MM.1S (cell line): ENCODE results near the gene PLA2G4F.

ENCODE experiments used
- DNase-seq: peaks from one replicate; pipeline ENCODE4 v3.0.0-alpha.2; 2015
- H2AFZ ChIP-seq: fragments of 300-600 bp; sonication (generic); 2 replicates; pipeline ENCODE4 v1.6.0; 2016; ENCODE audit warnings: antibody characterized with exemption, low read length
- H3F3A ChIP-seq: fragments of 300-600 bp; sonication (generic); 2 replicates; pipeline ENCODE4 v1.6.1; 2016; ENCODE audit warnings: mild to moderate bottlenecking, antibody characterized with exemption, low read length, moderate library complexity, mixed read lengths; ENCODE audit not compliant: insufficient read depth
- H3K27ac ChIP-seq: fragments of 300-600 bp; sonication (generic); 2 replicates; pipeline ENCODE4 v1.5.1; 2016; ENCODE audit warnings: mild to moderate bottlenecking, low read length
- H3K27me3 ChIP-seq: fragments of 300-600 bp; sonication (generic); replicated peaks from 2 replicates; pipeline ENCODE4 v1.6.0; 2016; ENCODE audit warnings: low read length; ENCODE audit not compliant: insufficient read depth
- H3K36me3 ChIP-seq: fragments of 300-600 bp; sonication (generic); replicated peaks from 2 replicates; pipeline ENCODE4 v1.6.1; 2016; ENCODE audit warnings: mild to moderate bottlenecking, low read length, mixed read lengths; ENCODE audit not compliant: insufficient read depth
- H3K4me1 ChIP-seq: fragments of 300-600 bp; sonication (generic); 2 replicates; pipeline ENCODE4 v1.6.1; 2016; ENCODE audit warnings: low read length, mixed read lengths
- H3K4me2 ChIP-seq: fragments of 300-600 bp; sonication (generic); 2 replicates; pipeline ENCODE4 v1.6.0; 2016; ENCODE audit warnings: low read depth, low read length
- H3K4me3 ChIP-seq: fragments of 300-600 bp; sonication (generic); 2 replicates; pipeline ENCODE4 v1.5.1; 2016; ENCODE audit warnings: low read length, mixed read lengths
- H3K79me2 ChIP-seq: fragments of 300-600 bp; sonication (generic); 2 replicates; pipeline ENCODE4 v1.6.1; 2016; ENCODE audit warnings: mixed run types, low read length, mixed read lengths
- H3K9ac ChIP-seq: fragments of 300-600 bp; sonication (generic); 2 replicates; pipeline ENCODE4 v1.6.1; 2016; ENCODE audit warnings: low read length, mixed read lengths
- H3K9me2 ChIP-seq: fragments of 300-600 bp; sonication (generic); replicated peaks from 2 replicates; pipeline ENCODE4 v1.6.1; 2016; ENCODE audit warnings: mild to moderate bottlenecking, low read length, mixed read lengths; ENCODE audit not compliant: insufficient read depth
- H3K9me3 ChIP-seq: fragments of 300-600 bp; sonication (generic); replicated peaks from 2 replicates; pipeline ENCODE4 v1.6.1; 2016; ENCODE audit warnings: mild to moderate bottlenecking, low read length, mixed read lengths; ENCODE audit not compliant: insufficient read depth
- H4K20me1 ChIP-seq: fragments of 300-600 bp; sonication (generic); 2 replicates; pipeline ENCODE4 v1.6.1; 2016; ENCODE audit warnings: mild to moderate bottlenecking, low read length, moderate library complexity, mixed read lengths; ENCODE audit not compliant: insufficient read depth
- EZH2 ChIP-seq: fragments of 300-600 bp; sonication (generic); optimal IDR thresholded peaks from 2 replicates; pipeline ENCODE3; 2017; ENCODE audit warnings: low read depth, mild to moderate bottlenecking, antibody characterized with exemption, low read length, mixed read lengths
- EZH2phosphoT487 ChIP-seq: fragments of 300-600 bp; sonication (generic); IDR thresholded peaks from 2 replicates; pipeline ENCODE4 v1.6.1; 2018; ENCODE audit warnings: antibody characterized with exemption, low read length
- TF ChIP-seq, protein P1 (sequence below): fragments of 300-600 bp; sonication (generic); IDR thresholded peaks from 2 replicates; pipeline ENCODE4 v1.5.1; 2016; ENCODE audit warnings: antibody characterized with exemption, low read length, mixed read lengths

Gene PLA2G4F

DNA sequence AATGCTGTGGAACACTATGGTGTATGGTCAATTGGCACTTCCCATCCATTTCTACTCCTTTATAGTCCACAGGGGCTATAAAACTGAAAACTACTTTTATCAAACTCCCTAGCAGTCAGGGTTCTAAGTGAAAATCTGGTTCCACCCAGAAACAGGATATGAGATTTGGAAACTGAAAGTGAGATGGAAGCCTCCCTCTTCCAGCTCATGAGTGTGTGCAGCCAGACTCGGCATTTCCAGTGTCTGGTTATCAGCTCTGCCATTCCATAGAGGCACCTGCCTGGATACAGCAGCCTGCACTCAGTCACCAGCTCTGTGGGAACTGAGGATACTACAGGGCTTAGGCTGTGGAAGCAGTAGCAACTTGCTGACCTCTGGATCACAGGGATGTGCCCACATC, 14.7 kb upstream of the PLA2G4F start:
- no peak overlapping the region for H3K4me3 ChIP-seq
- H3K9ac ChIP-seq: no peak overlapping the region
- no peaks in the 10 kb centered on the region for H3K27me3 ChIP-seq
- H3K9me3 ChIP-seq: no peaks in the 10 kb centered on the region
- H3K4me1 ChIP-seq: peaks cover 14% of the 10 kb centered on the region
- H4K20me1 ChIP-seq: no peaks in the 10 kb centered on the region
- peaks cover 6% of the 10 kb centered on the region; the same call in 1 of the 2 replicates for H3K36me3 ChIP-seq
- H3K27ac ChIP-seq: no peak overlapping the region
- peak; percentile 19 for DNase-seq
- 0 out of 2 replicates have a peak overlapping the region, but pooled peaks have one; percentile 8 for H3K4me2 ChIP-seq
- no peaks in the 10 kb centered on the region for H3F3A ChIP-seq
- TF ChIP-seq, protein P1, sequence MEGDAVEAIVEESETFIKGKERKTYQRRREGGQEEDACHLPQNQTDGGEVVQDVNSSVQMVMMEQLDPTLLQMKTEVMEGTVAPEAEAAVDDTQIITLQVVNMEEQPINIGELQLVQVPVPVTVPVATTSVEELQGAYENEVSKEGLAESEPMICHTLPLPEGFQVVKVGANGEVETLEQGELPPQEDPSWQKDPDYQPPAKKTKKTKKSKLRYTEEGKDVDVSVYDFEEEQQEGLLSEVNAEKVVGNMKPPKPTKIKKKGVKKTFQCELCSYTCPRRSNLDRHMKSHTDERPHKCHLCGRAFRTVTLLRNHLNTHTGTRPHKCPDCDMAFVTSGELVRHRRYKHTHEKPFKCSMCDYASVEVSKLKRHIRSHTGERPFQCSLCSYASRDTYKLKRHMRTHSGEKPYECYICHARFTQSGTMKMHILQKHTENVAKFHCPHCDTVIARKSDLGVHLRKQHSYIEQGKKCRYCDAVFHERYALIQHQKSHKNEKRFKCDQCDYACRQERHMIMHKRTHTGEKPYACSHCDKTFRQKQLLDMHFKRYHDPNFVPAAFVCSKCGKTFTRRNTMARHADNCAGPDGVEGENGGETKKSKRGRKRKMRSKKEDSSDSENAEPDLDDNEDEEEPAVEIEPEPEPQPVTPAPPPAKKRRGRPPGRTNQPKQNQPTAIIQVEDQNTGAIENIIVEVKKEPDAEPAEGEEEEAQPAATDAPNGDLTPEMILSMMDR: no peak
- TF ChIP-seq EZH2 (no peak), EZH2phosphoT487 (no peak)
- no peaks in the 10 kb centered on the region for H3K9me2 ChIP-seq
- no peak overlapping the region for H2AFZ ChIP-seq
- H3K79me2 ChIP-seq: no peaks in the 10 kb centered on the region

DNA sequence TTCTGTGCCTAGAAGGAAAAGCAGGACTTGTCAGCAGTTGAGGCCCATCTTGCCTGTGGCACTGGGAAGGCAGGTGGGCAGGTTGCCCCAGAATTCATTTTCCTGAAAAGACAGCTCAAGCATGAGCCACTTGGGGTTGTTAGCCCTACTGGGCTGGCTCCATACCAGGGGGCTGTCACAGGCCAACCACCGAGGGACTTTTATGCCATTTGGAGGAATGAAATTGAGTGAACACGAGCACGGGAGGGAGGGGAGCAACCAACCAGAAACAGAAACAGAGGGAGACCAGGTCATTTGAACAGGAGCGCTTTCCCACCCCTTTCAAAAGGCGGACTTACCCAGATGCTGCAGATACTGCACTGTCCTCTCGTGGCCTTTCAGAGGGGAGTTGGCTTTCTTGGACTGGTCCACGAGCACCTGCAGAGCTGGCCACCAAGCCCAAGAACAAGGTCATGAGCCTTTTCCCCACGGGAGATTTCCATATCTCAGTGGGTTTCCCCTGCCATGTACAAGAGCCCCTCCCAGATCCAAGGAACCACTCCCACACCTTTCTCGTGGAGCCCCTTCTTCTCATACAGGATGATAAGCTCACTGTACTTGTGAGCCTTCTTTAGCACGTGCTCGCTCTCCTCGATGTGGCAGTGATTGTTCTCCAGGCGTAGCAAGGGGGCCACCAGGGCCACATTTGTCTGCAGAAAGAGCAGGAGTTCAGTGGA, 9.9 kb upstream of the PLA2G4F start:
- Histone ChIP-seq H3K36me3 (peaks cover 6% of the 10 kb centered on the region; the same call in 1 of the 2 replicates), H3K4me2 (no peak overlapping the region), H3K4me3 (no peak overlapping the region), H3K79me2 (no peaks in the 10 kb centered on the region), H3K9me2 (no peaks in the 10 kb centered on the region), H3K4me1 (peaks cover 8% of the 10 kb centered on the region), H3K9me3 (no peaks in the 10 kb centered on the region), H3K27me3 (no peaks in the 10 kb centered on the region), H3K27ac (no peak overlapping the region), H3F3A (no peaks in the 10 kb centered on the region), H4K20me1 (no peaks in the 10 kb centered on the region), H2AFZ (no peak overlapping the region), H3K9ac (no peak overlapping the region)
- DNase-seq: no peak
- TF ChIP-seq, protein P1: no peak
- TF ChIP-seq EZH2 (no peak), EZH2phosphoT487 (no peak)

DNA sequence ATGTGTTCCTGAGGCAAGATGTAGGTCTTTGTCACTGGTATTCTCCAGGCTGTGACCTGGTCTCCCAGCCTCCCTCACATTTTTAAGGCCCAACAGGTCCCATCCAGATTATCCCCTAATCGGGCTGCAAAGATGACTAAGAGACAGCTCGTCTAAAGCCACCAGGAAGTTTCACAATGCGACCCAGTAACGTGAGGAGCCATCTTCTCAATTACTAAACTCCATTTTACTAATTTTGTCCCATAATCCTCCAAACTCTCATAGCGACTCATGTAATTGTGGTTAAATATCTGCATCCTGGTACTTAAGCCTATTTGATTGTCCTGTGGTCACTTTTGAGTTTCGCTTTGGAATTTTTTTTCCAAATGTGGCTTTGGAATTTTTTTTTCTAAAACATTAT, 8.7 kb upstream of the PLA2G4F start:
- H3K4me2 ChIP-seq: no peak overlapping the region
- H3K79me2 ChIP-seq: no peaks in the 10 kb centered on the region
- no peak for DNase-seq
- no peaks in the 10 kb centered on the region for H4K20me1 ChIP-seq
- H3F3A ChIP-seq: no peaks in the 10 kb centered on the region
- H2AFZ ChIP-seq: no peak overlapping the region
- no peak for TF ChIP-seq EZH2
- TF ChIP-seq, protein P1: no peak
- TF ChIP-seq EZH2phosphoT487: no peak
- H3K9me2 ChIP-seq: no peaks in the 10 kb centered on the region
- H3K27me3 ChIP-seq: no peaks in the 10 kb centered on the region
- H3K4me1 ChIP-seq: no peaks in the 10 kb centered on the region
- peaks cover 6% of the 10 kb centered on the region; the same call in 1 of the 2 replicates for H3K36me3 ChIP-seq
- H3K4me3 ChIP-seq: no peak overlapping the region
- no peak overlapping the region for H3K27ac ChIP-seq
- H3K9me3 ChIP-seq: no peaks in the 10 kb centered on the region
- H3K9ac ChIP-seq: no peak overlapping the region
